ENCODE results near the gene C10orf71. TPM values are rescaled to one million over a fixed set of nuclear protein-coding genes. Genes with fewer than 3 reads are reported as not detected.

C10orf71 gene
- total RNA-seq, 1 experiment from 2014 or later, result not detected

Other genes starting within 250 kb of the C10orf71 start
- gene VSTM4, start 183.6 kb upstream of the C10orf71 start, total RNA-seq (2014; rRNA removed; shearing (Covaris generic); ENCODE audit: low replicate concordance), result not detected in 2 replicates
- gene FAM170B, start 165.1 kb upstream of the C10orf71 start, total RNA-seq (2014; rRNA removed; shearing (Covaris generic); ENCODE audit: low replicate concordance), result not detected in 2 replicates
- gene TMEM273, start 110.8 kb upstream of the C10orf71 start, total RNA-seq (2014; rRNA removed; shearing (Covaris generic); ENCODE audit: low replicate concordance), result 0.51 TPM in 1 of 2 replicates, not detected in the other
- not detected in 2 replicates for gene DRGX, start 96.9 kb downstream of the C10orf71 start, total RNA-seq (2014; rRNA removed; shearing (Covaris generic); ENCODE audit: low replicate concordance)
- gene ERCC6, start 240.0 kb downstream of the C10orf71 start, total RNA-seq (2014; rRNA removed; shearing (Covaris generic); ENCODE audit: low replicate concordance), result 15.4 and 33.8 TPM in 2 replicates